ENCODE measurements around the gene NUP205.

Gene NUP205

DNA sequence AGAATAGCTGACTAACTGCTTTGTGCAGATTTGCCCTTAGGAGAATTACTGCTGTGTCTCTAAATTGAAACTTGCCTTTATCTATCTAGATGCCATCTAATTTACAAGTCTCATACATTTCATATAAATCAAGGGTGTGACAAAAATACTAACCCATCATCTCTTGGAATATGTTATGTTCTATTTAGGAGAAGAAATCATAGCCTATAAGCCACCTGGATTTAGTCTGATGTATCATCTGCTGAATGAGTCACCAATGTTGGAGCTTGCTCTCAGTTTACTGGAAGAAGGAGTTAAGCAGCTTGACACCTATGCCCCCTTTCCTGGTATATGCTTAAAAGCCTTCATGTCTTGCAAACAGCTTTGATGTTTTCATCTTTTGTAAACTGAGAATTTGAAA, 43.5 kb downstream of the NUP205 start (continued):
- TF ChIP-seq, protein P1, sequence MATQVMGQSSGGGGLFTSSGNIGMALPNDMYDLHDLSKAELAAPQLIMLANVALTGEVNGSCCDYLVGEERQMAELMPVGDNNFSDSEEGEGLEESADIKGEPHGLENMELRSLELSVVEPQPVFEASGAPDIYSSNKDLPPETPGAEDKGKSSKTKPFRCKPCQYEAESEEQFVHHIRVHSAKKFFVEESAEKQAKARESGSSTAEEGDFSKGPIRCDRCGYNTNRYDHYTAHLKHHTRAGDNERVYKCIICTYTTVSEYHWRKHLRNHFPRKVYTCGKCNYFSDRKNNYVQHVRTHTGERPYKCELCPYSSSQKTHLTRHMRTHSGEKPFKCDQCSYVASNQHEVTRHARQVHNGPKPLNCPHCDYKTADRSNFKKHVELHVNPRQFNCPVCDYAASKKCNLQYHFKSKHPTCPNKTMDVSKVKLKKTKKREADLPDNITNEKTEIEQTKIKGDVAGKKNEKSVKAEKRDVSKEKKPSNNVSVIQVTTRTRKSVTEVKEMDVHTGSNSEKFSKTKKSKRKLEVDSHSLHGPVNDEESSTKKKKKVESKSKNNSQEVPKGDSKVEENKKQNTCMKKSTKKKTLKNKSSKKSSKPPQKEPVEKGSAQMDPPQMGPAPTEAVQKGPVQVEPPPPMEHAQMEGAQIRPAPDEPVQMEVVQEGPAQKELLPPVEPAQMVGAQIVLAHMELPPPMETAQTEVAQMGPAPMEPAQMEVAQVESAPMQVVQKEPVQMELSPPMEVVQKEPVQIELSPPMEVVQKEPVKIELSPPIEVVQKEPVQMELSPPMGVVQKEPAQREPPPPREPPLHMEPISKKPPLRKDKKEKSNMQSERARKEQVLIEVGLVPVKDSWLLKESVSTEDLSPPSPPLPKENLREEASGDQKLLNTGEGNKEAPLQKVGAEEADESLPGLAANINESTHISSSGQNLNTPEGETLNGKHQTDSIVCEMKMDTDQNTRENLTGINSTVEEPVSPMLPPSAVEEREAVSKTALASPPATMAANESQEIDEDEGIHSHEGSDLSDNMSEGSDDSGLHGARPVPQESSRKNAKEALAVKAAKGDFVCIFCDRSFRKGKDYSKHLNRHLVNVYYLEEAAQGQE (tag by site-specific recombination; IDR thresholded peaks at IDR 0.05), result no peak
- no peak for TF ChIP-seq KLF8 (tag by site-specific recombination; IDR thresholded peaks at IDR 0.05)
- TF ChIP-seq ZBTB17 (tag by site-specific recombination; IDR thresholded peaks at IDR 0.05), result no peak

DNA sequence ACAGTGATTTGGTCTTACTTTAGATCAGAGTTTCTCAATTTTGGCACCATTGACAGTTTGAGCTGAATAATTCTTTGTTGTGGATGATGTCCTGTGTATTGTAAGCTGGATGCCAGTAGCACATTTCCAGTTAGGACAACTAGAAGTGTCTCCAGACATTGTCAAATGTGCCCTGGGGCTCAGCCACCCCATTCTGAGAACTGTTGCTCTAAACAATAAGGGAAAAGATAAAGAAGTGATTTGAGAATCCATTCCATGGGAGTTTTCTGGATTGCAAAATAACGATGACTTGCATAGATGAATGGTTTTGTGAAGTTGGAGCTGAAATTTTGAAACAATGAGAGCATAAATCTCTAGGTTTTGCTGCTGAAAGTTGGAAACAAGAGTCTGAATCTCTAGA, 44.6 kb downstream of the NUP205 start:
- Histone ChIP-seq H3K9me3 (ENCODE audit: control insufficient read depth, insufficient read depth, low read depth, low read length) (no peaks in the 10 kb centered on the region), H3K4me1 (ENCODE audit: control insufficient read depth, insufficient read depth, low read length) (no peaks in the 10 kb centered on the region), H3K4me3 (ENCODE audit: low read depth, low read length) (no peak overlapping the region), H3K36me3 (ENCODE audit: control insufficient read depth in 2 of 2, insufficient read depth in 1 of 2, low read length in 2 of 2) (peaks cover 41 to 95% of the 10 kb centered on the region in 2 experiments), H3K27ac (ENCODE audit: extremely low read depth, low read depth, low read length) (no peak overlapping the region)
- ChIA-PET POLR2A (interaction anchor here (0.6 kb wide), 1 partner anchor 91 kb away, joined by 3 read pairs; no protein-coding TSS in a partner anchor), CTCF (interaction anchor here (1.7 to 2.5 kb wide), 2 partner anchors 17 to 19 kb away, joined by 4 to 12 read pairs; no protein-coding TSS in a partner anchor)
- no peak for TF ChIP-seq ZNF621 (tag by site-specific recombination; IDR thresholded peaks at IDR 0.05)
- TF ChIP-seq ZNF266 (tag by site-specific recombination; IDR thresholded peaks at IDR 0.05; ENCODE audit: low read depth), result no peak
- TF ChIP-seq, protein P2, sequence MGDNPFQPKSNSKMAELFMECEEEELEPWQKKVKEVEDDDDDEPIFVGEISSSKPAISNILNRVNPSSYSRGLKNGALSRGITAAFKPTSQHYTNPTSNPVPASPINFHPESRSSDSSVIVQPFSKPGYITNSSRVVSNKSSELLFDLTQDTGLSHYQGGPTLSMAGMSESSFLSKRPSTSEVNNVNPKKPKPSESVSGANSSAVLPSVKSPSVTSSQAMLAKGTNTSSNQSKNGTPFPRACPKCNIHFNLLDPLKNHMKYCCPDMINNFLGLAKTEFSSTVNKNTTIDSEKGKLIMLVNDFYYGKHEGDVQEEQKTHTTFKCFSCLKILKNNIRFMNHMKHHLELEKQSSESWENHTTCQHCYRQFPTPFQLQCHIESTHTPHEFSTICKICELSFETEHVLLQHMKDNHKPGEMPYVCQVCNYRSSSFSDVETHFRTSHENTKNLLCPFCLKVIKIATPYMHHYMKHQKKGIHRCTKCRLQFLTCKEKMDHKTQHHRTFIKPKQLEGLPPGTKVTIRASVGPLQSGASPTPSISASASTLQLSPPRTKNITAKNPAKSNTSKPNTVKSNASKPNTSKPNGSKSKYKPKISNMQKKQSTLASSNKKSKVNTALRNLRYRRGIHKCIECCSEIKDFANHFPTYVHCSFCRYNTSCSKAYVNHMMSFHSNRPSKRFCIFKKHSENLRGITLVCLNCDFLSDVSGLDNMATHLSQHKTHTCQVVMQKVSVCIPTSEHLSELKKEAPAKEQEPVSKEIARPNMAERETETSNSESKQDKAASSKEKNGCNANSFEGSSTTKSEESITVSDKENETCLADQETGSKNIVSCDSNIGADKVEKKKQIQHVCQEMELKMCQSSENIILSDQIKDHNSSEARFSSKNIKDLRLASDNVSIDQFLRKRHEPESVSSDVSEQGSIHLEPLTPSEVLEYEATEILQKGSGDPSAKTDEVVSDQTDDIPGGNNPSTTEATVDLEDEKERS (tag by site-specific recombination; IDR thresholded peaks at IDR 0.05), result no peak
- TF ChIP-seq, protein P1 (tag by site-specific recombination; IDR thresholded peaks at IDR 0.05), result no peak
- no peak for TF ChIP-seq ZNF561 (tag by site-specific recombination; IDR thresholded peaks at IDR 0.05; ENCODE audit: borderline replicate concordance)
- TF ChIP-seq ZNF175 (tag by site-specific recombination; IDR thresholded peaks at IDR 0.05), result no peak
- TF ChIP-seq, protein P3, sequence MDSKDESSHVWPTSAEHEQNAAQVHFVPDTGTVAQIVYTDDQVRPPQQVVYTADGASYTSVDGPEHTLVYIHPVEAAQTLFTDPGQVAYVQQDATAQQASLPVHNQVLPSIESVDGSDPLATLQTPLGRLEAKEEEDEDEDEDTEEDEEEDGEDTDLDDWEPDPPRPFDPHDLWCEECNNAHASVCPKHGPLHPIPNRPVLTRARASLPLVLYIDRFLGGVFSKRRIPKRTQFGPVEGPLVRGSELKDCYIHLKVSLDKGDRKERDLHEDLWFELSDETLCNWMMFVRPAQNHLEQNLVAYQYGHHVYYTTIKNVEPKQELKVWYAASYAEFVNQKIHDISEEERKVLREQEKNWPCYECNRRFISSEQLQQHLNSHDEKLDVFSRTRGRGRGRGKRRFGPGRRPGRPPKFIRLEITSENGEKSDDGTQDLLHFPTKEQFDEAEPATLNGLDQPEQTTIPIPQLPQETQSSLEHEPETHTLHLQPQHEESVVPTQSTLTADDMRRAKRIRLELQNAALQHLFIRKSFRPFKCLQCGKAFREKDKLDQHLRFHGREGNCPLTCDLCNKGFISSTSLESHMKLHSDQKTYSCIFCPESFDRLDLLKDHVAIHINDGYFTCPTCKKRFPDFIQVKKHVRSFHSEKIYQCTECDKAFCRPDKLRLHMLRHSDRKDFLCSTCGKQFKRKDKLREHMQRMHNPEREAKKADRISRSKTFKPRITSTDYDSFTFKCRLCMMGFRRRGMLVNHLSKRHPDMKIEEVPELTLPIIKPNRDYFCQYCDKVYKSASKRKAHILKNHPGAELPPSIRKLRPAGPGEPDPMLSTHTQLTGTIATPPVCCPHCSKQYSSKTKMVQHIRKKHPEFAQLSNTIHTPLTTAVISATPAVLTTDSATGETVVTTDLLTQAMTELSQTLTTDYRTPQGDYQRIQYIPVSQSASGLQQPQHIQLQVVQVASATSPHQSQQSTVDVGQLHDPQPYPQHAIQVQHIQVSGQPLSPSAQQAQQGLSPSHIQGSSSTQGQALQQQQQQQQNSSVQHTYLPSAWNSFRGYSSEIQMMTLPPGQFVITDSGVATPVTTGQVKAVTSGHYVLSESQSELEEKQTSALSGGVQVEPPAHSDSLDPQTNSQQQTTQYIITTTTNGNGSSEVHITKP (tag by site-specific recombination; IDR thresholded peaks at IDR 0.05), result no peak
- TF ChIP-seq, protein P4, sequence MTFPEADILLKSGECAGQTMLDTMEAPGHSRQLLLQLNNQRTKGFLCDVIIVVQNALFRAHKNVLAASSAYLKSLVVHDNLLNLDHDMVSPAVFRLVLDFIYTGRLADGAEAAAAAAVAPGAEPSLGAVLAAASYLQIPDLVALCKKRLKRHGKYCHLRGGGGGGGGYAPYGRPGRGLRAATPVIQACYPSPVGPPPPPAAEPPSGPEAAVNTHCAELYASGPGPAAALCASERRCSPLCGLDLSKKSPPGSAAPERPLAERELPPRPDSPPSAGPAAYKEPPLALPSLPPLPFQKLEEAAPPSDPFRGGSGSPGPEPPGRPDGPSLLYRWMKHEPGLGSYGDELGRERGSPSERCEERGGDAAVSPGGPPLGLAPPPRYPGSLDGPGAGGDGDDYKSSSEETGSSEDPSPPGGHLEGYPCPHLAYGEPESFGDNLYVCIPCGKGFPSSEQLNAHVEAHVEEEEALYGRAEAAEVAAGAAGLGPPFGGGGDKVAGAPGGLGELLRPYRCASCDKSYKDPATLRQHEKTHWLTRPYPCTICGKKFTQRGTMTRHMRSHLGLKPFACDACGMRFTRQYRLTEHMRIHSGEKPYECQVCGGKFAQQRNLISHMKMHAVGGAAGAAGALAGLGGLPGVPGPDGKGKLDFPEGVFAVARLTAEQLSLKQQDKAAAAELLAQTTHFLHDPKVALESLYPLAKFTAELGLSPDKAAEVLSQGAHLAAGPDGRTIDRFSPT (tag by site-specific recombination; IDR thresholded peaks at IDR 0.05), result no peak
- TF ChIP-seq WT1 (tag by site-specific recombination; IDR thresholded peaks at IDR 0.05), result no peak
- no peak for TF ChIP-seq ZNF37A (tag by site-specific recombination; IDR thresholded peaks at IDR 0.05)
- no peak for TF ChIP-seq ZNF76 (tag by site-specific recombination; IDR thresholded peaks at IDR 0.05; ENCODE audit: borderline replicate concordance, low read depth)
- no peak for TF ChIP-seq ZNF416 (tag by site-specific recombination; IDR thresholded peaks at IDR 0.05)
- TF ChIP-seq ZNF530 (tag by site-specific recombination; IDR thresholded peaks at IDR 0.05; ENCODE audit: low read depth), result no peak

Measured in HEK293 (cell line).